Spleen (tissue), 7 donors: ENCODE data around the gene ERI3.
A peak's percentile ranks its signal among the peaks of the same experiment; 100 is the strongest.

Experiments used
- POLR2A ChIP-seq, 3 donors: fragments of 450-650 bp; IDR thresholded peaks; one replicate each; pipeline ENCODE4 v1.5.1; 2017; ENCODE audit warnings: antibody characterized with exemption in 3 of 3, mild to moderate bottlenecking in 1 of 3
- TF ChIP-seq, protein P1 (sequence below), 11 experiments: fragments of 200-600 bp in 7 of 11; fragments of 450-650 bp in 4 of 11; sonication (generic) in 4 of 11; IDR thresholded peaks in 8 of 11; conservative IDR thresholded peaks in 3 of 11; 1 replicate in 7 of 11; 2 replicates in 4 of 11; pipeline versions ENCODE4 v1.4.0 to v1.8.0; 2016 to 2021; ENCODE audit warnings: antibody characterized with exemption in 11 of 11, inconsistent platforms in 4 of 11, mild to moderate bottlenecking in 1 of 11
- donor health status: DM: no; HTN: no; CAD: no; lungs with moderate emphysema.
- donor health status: DM: no; HTN: no; CAD: no.
- donor health status: DM: no; HTN: no; CAD: no.

DNA sequence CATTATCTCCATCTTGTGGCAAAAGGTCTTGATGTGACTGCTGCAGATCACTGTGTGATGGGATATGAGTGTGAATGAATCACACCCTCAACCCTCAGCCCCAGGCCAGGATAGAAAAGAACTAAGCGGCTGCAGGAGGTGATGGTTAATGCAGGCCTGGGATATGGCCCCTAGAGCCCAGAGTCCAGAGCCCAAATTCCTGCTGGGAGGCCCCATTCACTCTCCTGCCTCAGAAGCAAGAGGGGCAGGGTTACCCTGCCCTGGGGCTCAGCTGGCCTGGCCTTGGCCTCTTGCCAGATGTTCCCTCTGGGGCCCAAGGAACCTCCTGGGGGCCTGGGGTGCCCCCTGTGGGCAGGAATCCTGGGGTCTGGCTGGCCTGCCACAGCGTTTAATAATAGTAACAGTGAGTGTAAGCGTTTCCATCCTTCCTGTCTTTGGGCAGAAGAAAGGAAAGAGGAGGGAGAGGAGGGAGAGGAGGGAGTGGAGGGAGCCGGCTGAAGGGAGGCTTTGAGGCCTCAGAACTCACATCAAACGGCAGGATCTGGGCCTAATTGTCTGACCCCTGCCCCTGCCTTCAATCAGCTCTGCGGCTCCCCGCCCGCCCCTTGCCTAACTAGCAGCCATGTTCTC lies 115.6 kb downstream of the ERI3 start:
- TF ChIP-seq POLR2A (IDR thresholded peaks at IDR 0.05) = no peak
- TF ChIP-seq, protein P1, sequence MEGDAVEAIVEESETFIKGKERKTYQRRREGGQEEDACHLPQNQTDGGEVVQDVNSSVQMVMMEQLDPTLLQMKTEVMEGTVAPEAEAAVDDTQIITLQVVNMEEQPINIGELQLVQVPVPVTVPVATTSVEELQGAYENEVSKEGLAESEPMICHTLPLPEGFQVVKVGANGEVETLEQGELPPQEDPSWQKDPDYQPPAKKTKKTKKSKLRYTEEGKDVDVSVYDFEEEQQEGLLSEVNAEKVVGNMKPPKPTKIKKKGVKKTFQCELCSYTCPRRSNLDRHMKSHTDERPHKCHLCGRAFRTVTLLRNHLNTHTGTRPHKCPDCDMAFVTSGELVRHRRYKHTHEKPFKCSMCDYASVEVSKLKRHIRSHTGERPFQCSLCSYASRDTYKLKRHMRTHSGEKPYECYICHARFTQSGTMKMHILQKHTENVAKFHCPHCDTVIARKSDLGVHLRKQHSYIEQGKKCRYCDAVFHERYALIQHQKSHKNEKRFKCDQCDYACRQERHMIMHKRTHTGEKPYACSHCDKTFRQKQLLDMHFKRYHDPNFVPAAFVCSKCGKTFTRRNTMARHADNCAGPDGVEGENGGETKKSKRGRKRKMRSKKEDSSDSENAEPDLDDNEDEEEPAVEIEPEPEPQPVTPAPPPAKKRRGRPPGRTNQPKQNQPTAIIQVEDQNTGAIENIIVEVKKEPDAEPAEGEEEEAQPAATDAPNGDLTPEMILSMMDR (IDR thresholded peaks at IDR 0.05 in 8 of 11, conservative IDR thresholded peaks at IDR 0.05 in 3 of 11) = peak in 1 of 11 experiments; percentile 21
